ENCODE data around the gene XIRP1. TPM values are rescaled to one million over a fixed set of nuclear protein-coding genes. Genes with fewer than 3 reads are reported as not detected.
"Not testable (repeated sequence)": the region's sequence is repeated elsewhere in the genome, so short reads cannot be mapped to it uniquely, and the experiment has no call there.

Gene XIRP1
- total RNA-seq, 2 donors from 2014 or later, result not detected

DNA sequence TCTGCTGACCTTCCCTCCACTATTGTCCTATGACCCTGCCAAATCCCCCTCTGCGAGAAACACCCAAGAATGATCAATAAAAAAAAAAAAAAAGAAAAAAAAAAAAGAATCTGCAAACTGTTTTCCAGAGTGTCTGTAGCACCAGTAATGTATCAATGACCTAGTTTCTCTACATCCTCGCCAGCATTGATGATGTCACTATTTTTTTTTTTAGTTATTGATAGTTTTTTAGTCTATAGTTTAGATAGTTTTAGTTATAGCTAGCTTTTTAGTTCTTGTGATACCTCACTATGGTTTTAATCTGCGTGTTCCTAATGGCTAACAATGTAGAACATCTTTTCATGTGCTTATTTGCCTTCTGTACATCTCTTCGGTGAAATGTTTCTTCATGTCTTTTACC, 36.1 kb upstream of the XIRP1 start:
- Histone ChIP-seq H3K27me3 (ENCODE audit: control insufficient read depth, insufficient read depth, low read length, poor library complexity, severe bottlenecking) (no peaks in the 10 kb centered on the region), H3K4me3 (ENCODE audit: low read length) (no peak overlapping the region), H3K9me3 (ENCODE audit: control insufficient read depth, low read length) (no peaks in the 10 kb centered on the region), H3K9ac (ENCODE audit: extremely low read depth, low read length, poor library complexity, severe bottlenecking) (no peak overlapping the region), H3K36me3 (ENCODE audit: control insufficient read depth, insufficient read depth, low read length) (no peaks in the 10 kb centered on the region), H3K4me1 (ENCODE audit: control insufficient read depth, insufficient read depth, low read length) (no peaks in the 10 kb centered on the region), H3K27ac (ENCODE audit: low read depth, low read length) (no peak overlapping the region)
- Mint-ChIP-seq H3K4me1 (peaks cover 7% of the 10 kb centered on the region), H3K9me3 (peaks cover 5% of the 10 kb centered on the region), H3K4me3 (no peak overlapping the region), H3K27ac (no peak overlapping the region), H3K27me3 (ENCODE audit: insufficient read depth) (peaks cover 3% of the 10 kb centered on the region), H3K36me3 (ENCODE audit: low read depth) (no peaks in the 10 kb centered on the region)
- 95 to 100% methylated on average over 2 to 3 of the region's 4 CpGs for WGBS, 2 experiments (ENCODE audit: insufficient coverage in 1 of 2, insufficient read length in 1 of 2)
- DNase-seq, result no peak
- TF ChIP-seq, protein P1, sequence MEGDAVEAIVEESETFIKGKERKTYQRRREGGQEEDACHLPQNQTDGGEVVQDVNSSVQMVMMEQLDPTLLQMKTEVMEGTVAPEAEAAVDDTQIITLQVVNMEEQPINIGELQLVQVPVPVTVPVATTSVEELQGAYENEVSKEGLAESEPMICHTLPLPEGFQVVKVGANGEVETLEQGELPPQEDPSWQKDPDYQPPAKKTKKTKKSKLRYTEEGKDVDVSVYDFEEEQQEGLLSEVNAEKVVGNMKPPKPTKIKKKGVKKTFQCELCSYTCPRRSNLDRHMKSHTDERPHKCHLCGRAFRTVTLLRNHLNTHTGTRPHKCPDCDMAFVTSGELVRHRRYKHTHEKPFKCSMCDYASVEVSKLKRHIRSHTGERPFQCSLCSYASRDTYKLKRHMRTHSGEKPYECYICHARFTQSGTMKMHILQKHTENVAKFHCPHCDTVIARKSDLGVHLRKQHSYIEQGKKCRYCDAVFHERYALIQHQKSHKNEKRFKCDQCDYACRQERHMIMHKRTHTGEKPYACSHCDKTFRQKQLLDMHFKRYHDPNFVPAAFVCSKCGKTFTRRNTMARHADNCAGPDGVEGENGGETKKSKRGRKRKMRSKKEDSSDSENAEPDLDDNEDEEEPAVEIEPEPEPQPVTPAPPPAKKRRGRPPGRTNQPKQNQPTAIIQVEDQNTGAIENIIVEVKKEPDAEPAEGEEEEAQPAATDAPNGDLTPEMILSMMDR (conservative IDR thresholded peaks at IDR 0.05), result no peak

DNA sequence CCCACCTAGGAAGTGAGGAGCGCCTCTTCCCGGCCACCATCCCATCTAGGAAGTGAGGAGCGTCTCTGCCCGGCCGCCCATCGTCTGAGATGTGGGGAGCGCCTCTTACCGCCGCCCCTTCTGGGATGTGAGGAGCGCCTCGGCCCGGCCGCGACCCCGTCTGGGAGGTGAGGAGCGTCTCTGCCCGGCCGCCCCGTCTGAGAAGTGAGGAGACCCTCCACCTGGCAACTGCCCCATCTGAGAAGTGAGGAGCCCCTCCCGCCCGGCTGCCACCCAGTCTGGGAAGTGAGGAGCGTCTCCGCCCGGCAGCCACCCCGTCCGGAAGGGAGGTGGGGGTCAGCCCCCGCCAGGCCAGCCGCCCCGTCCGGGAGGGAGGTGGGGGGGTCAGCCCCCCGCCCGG, 35.2 kb upstream of the XIRP1 start:
- not testable (repeated sequence) for H3K36me3 Mint-ChIP-seq (ENCODE audit: low read depth); H3K4me3 Mint-ChIP-seq
- 95% methylated on average over 20 of the region's 32 CpGs; no CpG with 5 or more reads in 1 of the 2 experiments for WGBS, 2 experiments (ENCODE audit: insufficient coverage in 1 of 2, insufficient read length in 1 of 2)

DNA sequence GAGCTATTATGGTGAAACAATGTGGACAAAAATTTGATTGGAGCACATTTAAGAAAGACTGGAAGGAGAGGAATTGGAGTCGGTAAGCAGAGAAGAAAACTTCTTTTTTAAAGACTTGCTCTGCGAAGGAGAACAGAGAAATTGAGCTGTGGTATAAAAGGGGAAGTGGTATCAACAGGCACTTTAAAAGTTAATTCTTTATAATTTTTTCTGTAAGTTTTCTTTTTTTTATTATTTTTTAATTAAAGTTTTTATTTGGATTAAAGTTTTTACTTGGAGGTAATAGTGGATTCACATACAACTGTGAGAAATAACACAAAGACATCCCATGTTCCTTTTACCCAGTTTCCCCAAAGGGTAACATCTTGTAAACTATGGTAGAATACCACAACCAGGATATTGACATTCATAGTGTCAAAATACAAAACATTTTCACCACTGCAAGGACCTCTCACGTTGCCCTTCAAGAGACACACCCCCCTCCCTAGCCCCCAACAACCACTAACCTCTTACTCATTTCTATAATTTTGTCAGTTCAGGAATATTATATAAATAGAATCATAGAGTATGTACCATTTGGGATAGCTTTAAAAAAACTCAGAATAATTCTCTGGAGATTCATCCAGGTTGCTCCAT, 33.8 kb upstream of the XIRP1 start:
- Histone ChIP-seq H3K27ac (ENCODE audit: low read depth, low read length) (no peak overlapping the region), H3K9ac (ENCODE audit: extremely low read depth, low read length, poor library complexity, severe bottlenecking) (no peak overlapping the region), H3K9me3 (ENCODE audit: control insufficient read depth, low read length) (no peaks in the 10 kb centered on the region), H3K27me3 (ENCODE audit: control insufficient read depth, insufficient read depth, low read length, poor library complexity, severe bottlenecking) (no peaks in the 10 kb centered on the region), H3K36me3 (ENCODE audit: control insufficient read depth, insufficient read depth, low read length) (no peaks in the 10 kb centered on the region), H3K4me3 (ENCODE audit: low read length) (no peak overlapping the region), H3K4me1 (ENCODE audit: control insufficient read depth, insufficient read depth, low read length) (no peaks in the 10 kb centered on the region)
- H3K27me3 Mint-ChIP-seq (ENCODE audit: insufficient read depth), result peaks cover 1% of the 10 kb centered on the region
- H3K4me1 Mint-ChIP-seq, result no peaks in the 10 kb centered on the region
- no peak for DNase-seq
- H3K9me3 Mint-ChIP-seq, result peaks cover 5% of the 10 kb centered on the region
- TF ChIP-seq, protein P1 (conservative IDR thresholded peaks at IDR 0.05), result no peak
- H3K36me3 Mint-ChIP-seq (ENCODE audit: low read depth), result no peaks in the 10 kb centered on the region
- 86 to 100% methylated on average over 2 to 3 of the region's 3 CpGs for WGBS, 2 experiments (ENCODE audit: insufficient coverage in 1 of 2, insufficient read length in 1 of 2)
- no peak overlapping the region for H3K4me3 Mint-ChIP-seq
- no peak overlapping the region for H3K27ac Mint-ChIP-seq

More for the DNA sequence above, 35.2 kb upstream of the XIRP1 start:
- not testable (repeated sequence) for H3K4me1 Mint-ChIP-seq; H3K9ac ChIP-seq (ENCODE audit: extremely low read depth, low read length, poor library complexity, severe bottlenecking); H3K27me3 Mint-ChIP-seq (ENCODE audit: insufficient read depth); H3K36me3 ChIP-seq (ENCODE audit: control insufficient read depth, insufficient read depth, low read length); H3K4me1 ChIP-seq (ENCODE audit: control insufficient read depth, insufficient read depth, low read length); H3K9me3 Mint-ChIP-seq; H3K27me3 ChIP-seq (ENCODE audit: control insufficient read depth, insufficient read depth, low read length, poor library complexity, severe bottlenecking); H3K9me3 ChIP-seq (ENCODE audit: control insufficient read depth, low read length); H3K27ac Mint-ChIP-seq; H3K4me3 ChIP-seq (ENCODE audit: low read length); H3K27ac ChIP-seq (ENCODE audit: low read depth, low read length); DNase-seq

DNA sequence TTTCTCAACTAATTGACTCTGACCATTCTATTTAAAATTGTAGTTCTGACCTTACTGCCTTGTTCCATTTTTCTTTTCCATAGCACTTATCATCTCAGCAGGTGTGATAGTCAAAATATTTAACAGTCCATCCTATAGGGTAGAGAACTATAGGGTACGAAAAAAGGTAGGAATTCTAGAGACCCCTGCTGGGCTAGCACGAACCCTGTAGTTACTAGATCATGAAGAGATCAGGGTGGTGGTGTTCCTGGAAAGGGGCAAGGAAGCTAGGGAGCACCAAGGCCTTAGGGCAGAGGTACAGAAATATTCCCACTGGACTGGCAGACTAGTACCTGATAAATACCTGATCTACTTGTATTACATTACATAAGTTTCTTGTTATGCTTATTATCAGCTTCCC, 31.9 kb upstream of the XIRP1 start:
- no peak overlapping the region for H3K4me3 ChIP-seq (ENCODE audit: low read length)
- no peaks in the 10 kb centered on the region for H3K4me1 Mint-ChIP-seq
- H3K9ac ChIP-seq (ENCODE audit: extremely low read depth, low read length, poor library complexity, severe bottlenecking), result no peak overlapping the region
- no peaks in the 10 kb centered on the region for H3K36me3 ChIP-seq (ENCODE audit: control insufficient read depth, insufficient read depth, low read length)
- TF ChIP-seq, protein P1 (conservative IDR thresholded peaks at IDR 0.05), result no peak
- WGBS, 2 experiments (ENCODE audit: insufficient coverage in 1 of 2, insufficient read length in 1 of 2), result 80% methylated on average over 2 of the region's 2 CpGs; no CpG with 5 or more reads in 1 of the 2 experiments
- H3K27ac ChIP-seq (ENCODE audit: low read depth, low read length), result no peak overlapping the region
- no peak overlapping the region for H3K27ac Mint-ChIP-seq
- no peaks in the 10 kb centered on the region for H3K27me3 Mint-ChIP-seq (ENCODE audit: insufficient read depth)
- peaks cover 5% of the 10 kb centered on the region for H3K9me3 Mint-ChIP-seq
- no peak for DNase-seq
- H3K4me1 ChIP-seq (ENCODE audit: control insufficient read depth, insufficient read depth, low read length), result no peaks in the 10 kb centered on the region
- H3K4me3 Mint-ChIP-seq, result no peak overlapping the region
- no peaks in the 10 kb centered on the region for H3K27me3 ChIP-seq (ENCODE audit: control insufficient read depth, insufficient read depth, low read length, poor library complexity, severe bottlenecking)
- H3K36me3 Mint-ChIP-seq (ENCODE audit: low read depth), result no peaks in the 10 kb centered on the region
- no peaks in the 10 kb centered on the region for H3K9me3 ChIP-seq (ENCODE audit: control insufficient read depth, low read length)

All from endodermal cell (in vitro differentiated cells).